RPMI7951 (cell line): ENCODE data around the gene SUSD1. TPM values are rescaled to one million over a fixed set of nuclear protein-coding genes. Genes with fewer than 3 reads are reported as not detected.

Source experiments
- total RNA-seq: library from RNA; depleted of rRNA; stranded (reverse); fragments of >200 nt; shearing (Covaris generic); gene quantifications from 2 replicates; pipeline ENCODE4 v1.2.3, GENCODE V29; 2014; rRNA removed

Gene SUSD1
- total RNA-seq, 1 experiment from 2014 or later, result 3.4 TPM

Other genes starting within 250 kb of the SUSD1 start
- 21.4 and 36.4 TPM in 2 replicates for gene PTBP3, start 158.3 kb upstream of the SUSD1 start, total RNA-seq
- gene HSDL2, start 204.8 kb upstream of the SUSD1 start, total RNA-seq, result 30.2 and 40.0 TPM in 2 replicates